Measurements from ENCODE around the gene ALDH4A1. TPM values are rescaled to one million over a fixed set of nuclear protein-coding genes. Genes with fewer than 3 reads are reported as not detected.

The ALDH4A1 gene
- total RNA-seq, 3 donors from 2014 or later (not counting 1 experiment from before 2014, with no cell fraction given), result 3.4 to 4.1 (median 3.7) TPM

GRCh38 chr1:18907021-18907916, 4.9 kb upstream of the ALDH4A1 start:
- no peaks in the 10 kb centered on the region for H3K36me3 Mint-ChIP-seq
- ATAC-seq, result peak in 1 of 3 donors; percentile 15
- H3K27ac Mint-ChIP-seq, result peak overlapping the region; percentile 77 to 81
- H3K4me3 Mint-ChIP-seq, result peak overlapping the region; percentile 37
- DNase-seq, result peak; percentile 47 to 85
- Histone ChIP-seq H3K27ac (ENCODE audit: low read length) (peak overlapping the region; percentile 24), H3K36me3 (ENCODE audit: control insufficient read depth, insufficient read depth, low read length) (peaks cover 40% of the 10 kb centered on the region), H3K4me3 (ENCODE audit: low read length) (no peak overlapping the region), H3K27me3 (ENCODE audit: control insufficient read depth, insufficient read depth, low read length) (no peaks in the 10 kb centered on the region), H3K9me3 (ENCODE audit: control insufficient read depth, insufficient read depth, low read length) (no peaks in the 10 kb centered on the region), H3K4me1 (ENCODE audit: control insufficient read depth, insufficient read depth, low read length) (peaks cover 28% of the 10 kb centered on the region)
- WGBS (ENCODE audit: insufficient coverage), result 48% methylated on average over 16 of the region's 16 CpGs
- peaks cover 27 to 36% of the 10 kb centered on the region in 2 donors for H3K4me1 Mint-ChIP-seq
- TF ChIP-seq, protein P1, sequence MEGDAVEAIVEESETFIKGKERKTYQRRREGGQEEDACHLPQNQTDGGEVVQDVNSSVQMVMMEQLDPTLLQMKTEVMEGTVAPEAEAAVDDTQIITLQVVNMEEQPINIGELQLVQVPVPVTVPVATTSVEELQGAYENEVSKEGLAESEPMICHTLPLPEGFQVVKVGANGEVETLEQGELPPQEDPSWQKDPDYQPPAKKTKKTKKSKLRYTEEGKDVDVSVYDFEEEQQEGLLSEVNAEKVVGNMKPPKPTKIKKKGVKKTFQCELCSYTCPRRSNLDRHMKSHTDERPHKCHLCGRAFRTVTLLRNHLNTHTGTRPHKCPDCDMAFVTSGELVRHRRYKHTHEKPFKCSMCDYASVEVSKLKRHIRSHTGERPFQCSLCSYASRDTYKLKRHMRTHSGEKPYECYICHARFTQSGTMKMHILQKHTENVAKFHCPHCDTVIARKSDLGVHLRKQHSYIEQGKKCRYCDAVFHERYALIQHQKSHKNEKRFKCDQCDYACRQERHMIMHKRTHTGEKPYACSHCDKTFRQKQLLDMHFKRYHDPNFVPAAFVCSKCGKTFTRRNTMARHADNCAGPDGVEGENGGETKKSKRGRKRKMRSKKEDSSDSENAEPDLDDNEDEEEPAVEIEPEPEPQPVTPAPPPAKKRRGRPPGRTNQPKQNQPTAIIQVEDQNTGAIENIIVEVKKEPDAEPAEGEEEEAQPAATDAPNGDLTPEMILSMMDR (IDR thresholded peaks at IDR 0.05), result peak; percentile 93
- H3K9me3 Mint-ChIP-seq, result no peaks in the 10 kb centered on the region
- intact Hi-C loops (cut with micrococcal nuclease), result loop anchor here (1.0 kb wide), 1 partner anchor 65 kb away; no protein-coding TSS in a partner anchor
- H3K27me3 Mint-ChIP-seq (ENCODE audit: low read depth in 2 of 2), result no peaks in the 10 kb centered on the region

DNA sequence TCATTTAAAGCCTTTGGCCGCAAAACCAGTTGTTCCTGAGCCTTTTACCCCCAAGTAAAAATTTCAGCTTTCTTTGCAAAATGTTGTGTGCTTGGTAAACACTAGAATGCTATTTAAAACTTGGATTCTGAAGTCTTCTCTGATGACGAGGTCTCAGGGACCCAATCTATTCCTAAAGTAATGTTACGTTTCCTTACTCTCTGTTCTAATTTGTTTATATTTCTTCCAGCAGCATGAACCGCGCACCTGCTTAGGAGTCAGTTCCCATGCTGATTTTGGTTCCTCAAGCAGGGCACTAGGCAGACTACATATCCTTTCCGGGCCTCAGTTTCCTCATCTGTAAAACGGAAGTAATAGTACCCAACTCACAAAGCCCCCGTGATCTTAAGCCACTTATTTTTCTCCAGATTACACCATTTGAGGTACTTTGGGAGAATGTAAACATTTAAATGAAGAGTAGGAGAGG, 969 bp upstream of the ALDH4A1 start:
- peak overlapping the region; percentile 91 for H3K27ac ChIP-seq (ENCODE audit: low read length)
- H3K9me3 ChIP-seq (ENCODE audit: control insufficient read depth, insufficient read depth, low read length), result no peaks in the 10 kb centered on the region
- TF ChIP-seq, protein P1 (IDR thresholded peaks at IDR 0.05), result no peak
- DNase-seq, result peak in 1 of 2 donors; percentile 16
- H3K4me1 ChIP-seq (ENCODE audit: control insufficient read depth, insufficient read depth, low read length), result peaks cover 35% of the 10 kb centered on the region
- H3K36me3 Mint-ChIP-seq, result no peaks in the 10 kb centered on the region
- peaks cover 9% of the 10 kb centered on the region for H3K36me3 ChIP-seq (ENCODE audit: control insufficient read depth, insufficient read depth, low read length)
- ATAC-seq, result no peak
- no peaks in the 10 kb centered on the region for H3K9me3 Mint-ChIP-seq
- no peaks in the 10 kb centered on the region for H3K27me3 ChIP-seq (ENCODE audit: control insufficient read depth, insufficient read depth, low read length)
- peak overlapping the region; percentile 90 to 95 for H3K27ac Mint-ChIP-seq
- no peaks in the 10 kb centered on the region for H3K27me3 Mint-ChIP-seq (ENCODE audit: low read depth in 2 of 2)
- 52% methylated on average over 7 of the region's 8 CpGs for WGBS (ENCODE audit: insufficient coverage)
- intact Hi-C loops (cut with micrococcal nuclease), result loop anchor here (2.0 kb wide), 1 partner anchor 53 kb away; the partner anchor contains the start of gene IFFO2
- peaks cover 27 to 34% of the 10 kb centered on the region in 2 donors for H3K4me1 Mint-ChIP-seq
- H3K4me3 ChIP-seq (ENCODE audit: low read length), result peak overlapping the region; percentile 70
- H3K4me3 Mint-ChIP-seq, result peak overlapping the region; percentile 96

DNA sequence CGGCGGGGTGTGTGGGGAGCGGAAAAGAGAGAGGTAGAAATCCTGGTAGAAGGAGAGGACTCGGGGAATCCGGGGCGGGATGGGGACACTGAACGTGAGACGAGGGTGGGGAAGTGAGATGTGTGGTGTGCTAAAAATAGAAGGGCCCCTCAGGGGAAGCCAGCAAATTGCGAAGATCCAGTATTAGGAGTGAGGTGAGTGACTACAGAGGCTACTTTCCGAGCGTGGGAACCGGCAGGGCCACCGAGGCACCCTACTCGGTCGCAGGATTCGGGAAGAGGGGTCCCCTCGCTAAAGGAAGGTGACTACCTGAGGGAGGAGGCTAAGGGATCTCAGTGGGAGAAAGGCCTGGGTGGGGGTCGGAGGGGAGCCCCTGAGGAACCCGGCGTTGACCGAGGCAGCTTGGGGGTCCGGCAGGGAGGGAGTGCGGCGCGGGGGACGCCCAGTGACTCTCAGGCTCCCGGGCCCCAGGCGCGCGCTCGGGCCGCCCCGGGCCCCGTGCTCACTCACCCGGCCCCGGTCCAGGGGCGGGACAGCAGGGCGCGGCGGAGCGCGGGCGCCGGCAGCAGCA, 318 bp downstream of the ALDH4A1 start:
- DNase-seq (peak in 1 of 2 donors; percentile 40), ATAC-seq (no peak)
- H3K36me3 Mint-ChIP-seq, result no peaks in the 10 kb centered on the region
- no peaks in the 10 kb centered on the region for H3K9me3 Mint-ChIP-seq
- under 1% methylated on average over 44 of the region's 44 CpGs for WGBS (ENCODE audit: insufficient coverage)
- peak overlapping the region; percentile 96 for H3K4me3 Mint-ChIP-seq
- peak overlapping the region; percentile 70 for H3K4me3 ChIP-seq (ENCODE audit: low read length)
- peaks cover 18 to 22% of the 10 kb centered on the region in 2 donors for H3K4me1 Mint-ChIP-seq
- peak overlapping the region; percentile 91 for H3K27ac ChIP-seq (ENCODE audit: low read length)
- H3K27me3 Mint-ChIP-seq (ENCODE audit: low read depth in 2 of 2), result no peaks in the 10 kb centered on the region
- peak overlapping the region; percentile 90 to 95 for H3K27ac Mint-ChIP-seq
- H3K4me1 ChIP-seq (ENCODE audit: control insufficient read depth, insufficient read depth, low read length), result peaks cover 22% of the 10 kb centered on the region
- H3K9me3 ChIP-seq (ENCODE audit: control insufficient read depth, insufficient read depth, low read length), result no peaks in the 10 kb centered on the region
- H3K27me3 ChIP-seq (ENCODE audit: control insufficient read depth, insufficient read depth, low read length), result no peaks in the 10 kb centered on the region
- no peaks in the 10 kb centered on the region for H3K36me3 ChIP-seq (ENCODE audit: control insufficient read depth, insufficient read depth, low read length)
- TF ChIP-seq, protein P1 (IDR thresholded peaks at IDR 0.05), result no peak
- intact Hi-C loops (cut with micrococcal nuclease), result loop anchor here (2.0 kb wide), 1 partner anchor 55 kb away; the partner anchor contains the start of gene IFFO2
